EH (cell line): ENCODE data around the gene CAP2.

ENCODE experiments used
- DNase-seq: peaks from one replicate; pipeline ENCODE4 v3.0.0-alpha.2; 2015; ENCODE audit warnings: low read depth

The CAP2 gene

GRCh38 chr6:17392978-17393891 lies at the start of gene CAP2:
Gene CAP2 (plus strand): TSS chr6:17393595. CDS start chr6:17421556, 27,961 bp downstream.
- DNase-seq = peak; percentile 89

DNA sequence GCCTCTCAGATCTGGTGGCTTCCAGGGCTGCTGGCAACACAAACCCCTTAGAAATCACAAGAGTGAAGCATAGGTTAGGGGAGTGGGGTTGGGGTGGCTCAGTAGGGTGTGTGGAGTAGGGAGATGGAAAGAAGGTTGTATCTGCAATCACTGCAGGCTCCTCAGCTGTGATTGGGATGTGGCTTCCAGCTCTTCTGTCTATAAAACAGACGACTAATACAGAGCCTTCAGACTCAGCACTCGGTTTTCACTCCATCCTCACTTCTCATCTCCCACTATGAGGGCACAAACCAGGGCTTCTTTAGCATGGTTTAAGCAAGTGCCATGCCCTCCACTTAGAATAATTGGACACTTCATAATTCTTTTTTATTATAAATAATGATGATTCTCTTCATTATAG lies 46.4 kb upstream of the CAP2 start:
- peak; percentile 60 for DNase-seq

DNA sequence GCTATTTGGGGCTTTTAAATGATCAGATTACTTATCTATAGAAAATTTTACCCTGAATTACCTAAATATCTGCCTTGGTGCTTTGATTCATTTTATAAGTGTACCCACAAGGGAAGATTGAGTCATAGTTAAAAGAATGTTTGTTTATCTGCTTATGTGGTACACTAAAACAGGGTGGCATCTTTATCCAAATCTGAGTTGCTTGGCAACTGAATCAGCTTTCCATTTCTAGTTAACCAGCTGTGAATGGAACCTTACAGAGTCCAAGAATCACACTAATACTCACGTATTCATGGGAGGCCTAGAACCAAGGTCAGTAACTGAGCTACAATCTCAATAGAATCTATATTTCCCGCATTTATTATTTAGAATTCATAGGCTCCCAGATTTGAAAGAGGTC lies 44.0 kb upstream of the CAP2 start:
- peak; percentile 47 for DNase-seq

GRCh38 chr6:17352302-17352701 lies 41.1 kb upstream of the CAP2 start:
- DNase-seq = peak; percentile 69

DNA sequence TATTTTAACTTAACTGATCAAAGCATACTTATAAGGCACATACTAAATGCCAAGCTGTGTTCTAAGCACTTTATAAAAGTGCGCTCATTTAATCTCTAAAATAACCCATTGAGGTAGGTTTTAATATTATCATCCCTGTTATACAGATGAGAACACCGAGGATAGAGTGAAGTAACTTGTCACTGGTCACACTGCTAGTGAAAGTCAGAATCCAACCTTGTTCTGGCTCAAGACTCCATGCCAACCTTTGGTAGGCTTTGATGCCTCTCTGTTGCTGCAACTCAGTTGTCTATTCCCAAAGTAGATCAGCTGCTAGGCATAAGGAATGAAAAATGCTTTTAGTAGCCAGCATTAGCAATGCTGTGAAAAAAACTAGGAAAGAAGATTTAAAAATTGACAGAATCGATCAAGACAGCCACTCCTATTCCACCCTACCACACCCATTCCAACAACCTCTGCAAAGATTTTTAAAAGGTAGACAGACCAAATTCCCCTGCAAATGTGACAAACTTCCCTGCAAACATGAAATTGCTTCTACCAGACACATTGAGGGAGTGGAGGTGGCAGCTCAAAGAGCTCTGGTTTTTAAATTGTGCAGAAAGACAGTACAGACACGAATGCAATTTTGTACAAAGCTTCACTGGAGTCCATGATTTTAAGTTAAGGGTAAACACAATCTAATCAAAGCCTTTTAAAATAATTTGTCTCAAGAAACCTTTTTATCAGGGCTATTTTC lies 39.8 kb upstream of the CAP2 start:
- no peak for DNase-seq

DNA sequence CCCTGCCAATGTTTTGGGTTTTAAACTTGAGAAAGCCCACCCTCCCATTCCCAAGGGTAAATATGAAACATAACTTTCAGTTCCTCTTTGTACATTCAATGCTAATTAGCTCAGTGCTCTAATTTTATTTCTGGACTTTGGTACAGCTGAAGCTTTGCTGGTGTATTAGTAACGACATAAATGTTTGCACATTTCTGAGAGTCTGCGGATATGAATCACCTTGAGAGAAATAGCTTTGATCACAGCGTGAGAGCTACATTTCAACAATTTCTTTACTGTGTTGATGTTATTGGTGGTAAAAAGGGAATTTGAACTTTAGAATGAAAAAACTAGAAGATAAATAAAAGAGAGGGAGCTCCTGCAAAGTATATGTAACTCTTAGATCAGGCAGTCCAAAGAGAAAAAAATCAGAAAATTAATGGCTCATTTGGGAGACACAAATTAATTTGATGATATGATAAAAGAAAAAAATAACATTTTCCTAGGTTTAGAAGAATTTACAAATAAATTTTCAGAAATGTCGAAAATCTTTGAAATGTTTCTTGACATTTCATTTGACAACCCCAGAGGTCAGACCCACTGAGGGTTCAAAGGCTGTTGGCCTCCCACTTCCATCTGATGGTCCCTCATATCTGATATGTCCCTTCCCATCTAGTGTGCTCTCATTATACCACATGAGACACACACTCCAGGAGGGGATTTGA lies 38.5 kb upstream of the CAP2 start:
- DNase-seq = peak; percentile 73

- DNase-seq = no peak
These were observed 38.0 kb upstream of the CAP2 start for GRCh38 chr6:17355404-17355774.

DNA sequence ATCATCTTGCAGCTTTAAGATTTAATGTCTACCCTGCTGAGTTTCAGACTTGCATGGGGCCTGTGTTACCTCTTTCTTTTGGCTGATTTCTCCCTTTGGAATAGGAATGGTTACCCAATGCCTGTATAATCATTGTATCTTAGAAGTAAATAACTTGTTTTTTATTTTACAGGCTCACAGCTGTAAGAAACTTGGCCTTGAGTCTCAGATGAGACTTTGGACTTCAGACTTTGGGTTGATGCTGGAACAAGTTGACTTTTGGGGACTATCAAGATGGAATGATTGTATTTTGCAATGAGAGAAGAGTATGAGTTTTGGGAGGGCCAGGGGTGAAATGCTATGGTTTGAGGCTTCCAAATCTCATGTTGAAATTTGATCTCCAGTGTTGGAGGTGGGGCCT lies 34.9 kb upstream of the CAP2 start:
- no peak for DNase-seq

GRCh38 chr6:17360564-17360963 lies 32.8 kb upstream of the CAP2 start:
- DNase-seq = no peak

- DNase-seq = peak; percentile 77
These were observed 32.4 kb upstream of the CAP2 start for GRCh38 chr6:17361013-17361412.

DNA sequence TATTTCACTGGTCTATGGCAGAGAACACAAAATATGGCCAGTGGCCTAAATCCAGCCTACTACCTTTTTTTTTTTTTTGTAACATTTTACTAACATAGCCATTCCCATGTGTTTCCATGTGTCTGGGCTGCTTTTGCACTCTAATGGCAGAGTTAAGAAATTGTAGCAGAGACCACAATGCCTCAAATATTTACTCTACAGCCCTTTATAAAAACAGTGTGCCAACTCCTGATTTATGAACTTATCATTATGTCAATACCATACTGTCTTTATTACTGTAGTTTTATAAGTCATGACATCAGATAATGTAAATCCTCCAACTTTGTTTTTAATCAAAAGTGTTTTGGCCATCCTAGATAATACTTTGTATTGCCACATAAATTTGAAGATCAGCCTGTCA lies 27.4 kb upstream of the CAP2 start:
- DNase-seq = peak; percentile 14

GRCh38 chr6:17367868-17368267 lies 25.5 kb upstream of the CAP2 start:
- no peak for DNase-seq

GRCh38 chr6:17381424-17382147 lies 11.8 kb upstream of the CAP2 start:
- peak; percentile 89 for DNase-seq

DNA sequence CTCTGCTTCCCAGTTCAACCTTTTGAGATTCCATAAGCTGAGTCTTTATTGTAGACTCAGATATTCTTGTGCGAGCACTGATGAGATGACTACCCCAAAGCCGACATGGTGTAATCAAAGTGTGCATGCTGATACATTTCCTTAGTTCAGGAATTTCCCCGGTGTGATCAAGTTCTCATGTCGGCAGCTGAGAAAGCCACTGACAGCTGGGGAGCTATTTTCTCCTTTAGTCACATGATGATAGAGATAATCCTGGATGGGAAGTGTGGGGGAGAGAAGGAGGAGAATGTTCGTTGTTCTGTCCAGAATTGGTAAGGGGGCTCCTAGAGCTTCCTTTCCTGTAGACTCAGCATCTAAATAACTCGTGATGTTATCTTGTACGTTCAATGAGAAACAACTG lies 7.7 kb upstream of the CAP2 start:
- DNase-seq = peak; percentile 78

DNA sequence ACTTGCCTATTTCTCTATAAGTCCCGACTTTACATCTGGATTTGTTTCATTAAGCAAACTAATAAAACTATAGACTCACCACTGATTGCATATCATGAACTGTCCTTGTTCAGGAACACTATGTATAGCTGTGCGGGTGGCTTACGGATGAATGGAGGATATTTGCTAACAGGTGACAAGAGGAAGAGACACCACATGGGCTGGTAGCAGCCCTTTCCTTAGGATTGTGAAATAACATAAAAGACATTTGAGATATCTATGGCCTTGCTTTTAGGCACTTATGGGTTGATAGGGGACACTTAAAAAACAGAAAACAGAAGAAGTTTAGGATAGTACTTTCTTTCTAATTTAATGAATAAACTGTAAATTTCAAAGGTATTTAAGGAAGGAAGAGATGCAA lies 5.0 kb upstream of the CAP2 start:
- no peak for DNase-seq

GRCh38 chr6:17389274-17389847 lies 4.0 kb upstream of the CAP2 start:
- DNase-seq = peak; percentile 85

DNA sequence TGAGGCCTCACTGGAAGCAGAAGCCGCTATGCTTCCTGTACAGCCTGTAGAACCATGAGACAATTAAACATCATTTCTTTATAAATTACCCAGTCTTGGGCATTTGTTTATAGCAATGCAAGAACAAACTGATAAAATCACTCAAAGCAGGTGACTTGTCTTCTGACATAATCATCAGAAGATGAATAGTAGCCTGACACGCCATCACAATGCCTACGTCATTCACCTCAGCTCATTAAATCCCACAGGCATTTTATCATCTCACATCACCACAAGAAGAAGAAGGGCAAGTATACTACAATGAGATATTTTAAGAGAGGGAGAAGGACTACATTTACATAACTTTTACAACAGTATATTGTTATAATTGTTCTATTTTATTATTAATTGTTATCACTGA lies 3.1 kb upstream of the CAP2 start:
- DNase-seq = no peak

DNA sequence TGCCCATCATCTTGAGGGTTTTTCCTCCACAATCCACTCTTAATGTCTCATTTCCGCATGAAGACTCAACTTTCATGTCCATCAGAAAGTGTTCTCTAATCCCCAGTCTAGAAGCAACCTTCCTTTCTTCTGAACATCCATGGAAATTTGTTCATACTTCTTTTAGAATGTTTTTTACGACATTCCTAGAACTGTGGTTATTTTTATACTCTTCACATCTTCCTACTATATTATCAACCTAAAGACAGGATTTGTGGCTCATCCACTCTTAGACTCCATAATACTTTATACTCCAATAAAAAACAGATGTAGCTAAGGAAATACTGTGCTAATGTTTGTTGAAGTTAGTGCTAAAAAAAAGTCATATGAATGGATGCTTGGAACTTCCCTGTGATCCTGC lies 1.4 kb upstream of the CAP2 start:
- peak; percentile 62 for DNase-seq

- peak; percentile 88 for DNase-seq
These were observed 667 bp downstream of the CAP2 start for GRCh38 chr6:17393892-17394631.

DNA sequence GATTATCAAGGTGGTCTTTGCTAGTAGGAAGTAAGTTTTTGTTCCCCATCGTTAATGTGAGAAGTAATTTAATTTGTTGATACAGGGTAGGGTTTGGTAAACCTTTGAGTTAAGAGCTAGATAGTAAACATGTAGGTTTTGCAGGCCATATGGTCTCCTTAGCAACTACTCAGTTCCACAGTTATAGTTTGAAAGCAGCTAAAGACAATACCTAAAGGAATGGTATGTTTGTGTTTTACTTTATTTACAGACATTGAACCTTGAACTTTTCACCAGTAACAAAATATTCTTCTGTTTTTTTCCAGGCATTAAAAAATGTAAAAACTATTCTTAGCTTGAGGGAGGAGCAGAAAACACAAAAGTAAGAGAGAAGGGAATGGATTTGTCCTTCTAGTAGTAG lies 1.7 kb downstream of the CAP2 start:
- no peak for DNase-seq

- DNase-seq = no peak
These were observed 2.9 kb downstream of the CAP2 start for GRCh38 chr6:17396256-17396655.
